Stomach (tissue), 9 donors: ENCODE measurements around the gene EHMT2. TPM values are rescaled to one million over a fixed set of nuclear protein-coding genes. Genes with fewer than 3 reads are reported as not detected.
A peak's percentile ranks its signal among the peaks of the same experiment; 100 is the strongest.
"Not testable (repeated sequence)": the region's sequence is repeated elsewhere in the genome, so short reads cannot be mapped to it uniquely, and the experiment has no call there.

Source experiments
- DNase-seq, 2 donors: peaks; one replicate each; pipeline versions ENCODE4 v3.0.0 to v3.0.0-alpha.2; 2013 to 2019
- H3K27ac ChIP-seq, 5 donors: fragments of 200-600 bp in 4 of 5; sonication (generic) in 4 of 5; one replicate each; pipeline ENCODE4 v1.5.1; 2013 to 2019; ENCODE audit warnings: mild to moderate bottlenecking in 1 of 5, moderate library complexity in 1 of 5
- H3K27me3 ChIP-seq, 3 donors: fragments of 200-600 bp; sonication (generic); one replicate each; pipeline ENCODE4 v1.5.1; 2017 to 2019; ENCODE audit warnings: mixed run types in 1 of 3
- H3K36me3 ChIP-seq, 4 donors: fragments of 200-600 bp; sonication (generic); 1 replicate in 3 of 4; 2 replicates in 1 of 4; pipeline ENCODE4 v1.5.1; 2016 to 2019
- H3K4me1 ChIP-seq, 4 donors: fragments of 200-600 bp; sonication (generic); one replicate each; pipeline ENCODE4 v1.5.1; 2016 to 2019
- H3K4me3 ChIP-seq, 4 donors: fragments of 200-600 bp; sonication (generic) in 3 of 4; one replicate each; pipeline ENCODE4 v1.5.1; 2016 to 2019; ENCODE audit warnings: mild to moderate bottlenecking in 1 of 4
- H3K9me3 ChIP-seq, 4 donors: fragments of 200-600 bp; sonication (generic); one replicate each; pipeline ENCODE4 v1.5.1; 2016 to 2019
- CTCF ChIP-seq, 7 experiments: fragments of 450-650 bp in 4 of 7; fragments of 200-600 bp in 3 of 7; sonication (generic) in 3 of 7; IDR thresholded peaks; one replicate each; pipeline ENCODE4 v1.5.1; 2016 to 2019; ENCODE audit warnings: antibody characterized with exemption in 7 of 7, control low read depth in 2 of 7, mild to moderate bottlenecking in 1 of 7
- EP300 ChIP-seq: sonication (generic); formaldehyde crosslinking; IDR thresholded peaks from one replicate; pipeline ENCODE4 v1.6.1; 2017; ENCODE audit warnings: antibody characterized with exemption
- POLR2A ChIP-seq, 4 donors: fragments of 450-650 bp; IDR thresholded peaks; one replicate each; pipeline ENCODE4 v1.6.1; 2016; ENCODE audit warnings: antibody characterized with exemption in 4 of 4, control low read depth in 2 of 4, mild to moderate bottlenecking in 1 of 4, moderate library complexity in 1 of 4
- POLR2AphosphoS5 ChIP-seq, 3 donors: sonication (generic); formaldehyde crosslinking; IDR thresholded peaks; one replicate each; pipeline ENCODE4 v1.6.1; 2016; ENCODE audit warnings: antibody characterized with exemption in 3 of 3
- WGBS, 5 donors: extraction: QIAGEN DNeasy Blood & Tissue Kit in 3 of 5; methylation state at CpG; one replicate each; pipeline versions ENCODE4 v1.1.5 to v1.1.7; 2013 to 2018; 5-methylcytosine and 5-hydroxymethylcytosine counted together
- intact Hi-C: fragments of 100-400 bp; cut with DNase I; formaldehyde crosslinking; loops from one replicate; pipeline ENCODE4 v1.15.1; 2023; ENCODE audit warnings: low total_unique reads
- polyA plus RNA-seq, 3 donors: library from polyadenylated mRNA; stranded (reverse); fragments of 200-250 nt; gene quantifications; one replicate each; pipeline ENCODE4 v1.2.3, GENCODE V29; 2013
- total RNA-seq, 5 donors: library from RNA; depleted of rRNA; stranded (reverse); fragments of >200 nt; gene quantifications; one replicate each; pipeline versions ENCODE4 v1.1.0 to v1.2.3, GENCODE V29; 2014 to 2016
- donor health status: healthy with polysubstance abuse.
- donor health status: Bipolar disorder and iron deficiency.
- donor health status: healthy.

Gene EHMT2
- total and polyA plus RNA-seq, 8 donors: 12.1 to 58.0 (median 33.5) TPM

GRCh38 chr6:31859923-31860322 lies 37.6 kb downstream of the EHMT2 start:
- H3K9me3 ChIP-seq: no peaks in the 10 kb centered on the region
- no peak overlapping the region for H3K4me3 ChIP-seq
- intact Hi-C loops: no loop called here
- no peak for TF ChIP-seq POLR2A (IDR thresholded peaks at IDR 0.05)
- TF ChIP-seq EP300: no peak
- no peak for TF ChIP-seq POLR2AphosphoS5 (IDR thresholded peaks at IDR 0.05)
- no peak for TF ChIP-seq CTCF (IDR thresholded peaks at IDR 0.05)
- no peak overlapping the region for H3K27ac ChIP-seq
- H3K4me1 ChIP-seq: peaks cover 10 to 37% (median 27%) of the 10 kb centered on the region in 4 donors
- WGBS, 5 donors: 86 to 93% (median 89%) methylated on average over 9 to 11 of the region's 11 CpGs
- peaks cover 28 to 63% (median 47%) of the 10 kb centered on the region in 4 donors for H3K36me3 ChIP-seq
- DNase-seq: no peak
- no peaks in the 10 kb centered on the region for H3K27me3 ChIP-seq

GRCh38 chr6:31858707-31859106 lies 38.8 kb downstream of the EHMT2 start:
- H3K4me3 ChIP-seq: no peak overlapping the region
- no peaks in the 10 kb centered on the region for H3K27me3 ChIP-seq
- no peak for DNase-seq
- intact Hi-C loops: no loop called here
- H3K36me3 ChIP-seq: peaks cover 28 to 56% (median 47%) of the 10 kb centered on the region in 4 donors
- TF ChIP-seq EP300 (no peak), CTCF (IDR thresholded peaks at IDR 0.05) (no peak), POLR2AphosphoS5 (IDR thresholded peaks at IDR 0.05) (no peak), POLR2A (IDR thresholded peaks at IDR 0.05) (no peak)
- peaks cover 6 to 25% (median 17%) of the 10 kb centered on the region in 4 donors for H3K4me1 ChIP-seq
- 85 to 96% (median 92%) methylated on average over 8 of the region's 8 CpGs for WGBS, 5 donors
- no peaks in the 10 kb centered on the region for H3K9me3 ChIP-seq
- H3K27ac ChIP-seq: no peak overlapping the region

GRCh38 chr6:31857774-31858173 lies 39.7 kb downstream of the EHMT2 start:
- intact Hi-C loops, DNase-seq, H3K9me3 ChIP-seq, H3K27me3 ChIP-seq, H3K27ac ChIP-seq, H3K4me3 ChIP-seq: not testable (repeated sequence)
- 84 to 96% (median 92%) methylated on average over 8 of the region's 8 CpGs for WGBS, 5 donors
- peaks cover 28 to 54% (median 47%) of the 10 kb centered on the region in 4 donors for H3K36me3 ChIP-seq
- H3K4me1 ChIP-seq: peaks cover 6 to 17% (median 11%) of the 10 kb centered on the region in 4 donors

GRCh38 chr6:31851980-31852718 lies 45.3 kb downstream of the EHMT2 start:
- H3K4me3 ChIP-seq, DNase-seq, H3K9me3 ChIP-seq, intact Hi-C loops, H3K27me3 ChIP-seq, H3K27ac ChIP-seq, H3K4me1 ChIP-seq: not testable (repeated sequence)
- H3K36me3 ChIP-seq: peaks cover 0 to 12% (median 7%) of the 10 kb centered on the region in 4 donors
- WGBS, 5 donors: 87 to 95% (median 92%) methylated on average over 17 to 35 of the region's 35 CpGs

GRCh38 chr6:31851485-31851832 lies 46.0 kb downstream of the EHMT2 start:
- WGBS, 5 donors: 24 to 58% (median 26%) methylated on average over 2 of the region's 2 CpGs
- Histone ChIP-seq H3K4me3 (no peak overlapping the region), H3K4me1 (no peaks in the 10 kb centered on the region), H3K36me3 (peaks cover 0 to 5% (median under 1%) of the 10 kb centered on the region in 4 donors), H3K27ac (peak overlapping the region in 1 of 5 donors; percentile 14), H3K9me3 (no peaks in the 10 kb centered on the region), H3K27me3 (no peaks in the 10 kb centered on the region)
- DNase-seq: no peak
- intact Hi-C loops: no loop called here
- TF ChIP-seq POLR2A (IDR thresholded peaks at IDR 0.05) (no peak), CTCF (IDR thresholded peaks at IDR 0.05) (no peak), POLR2AphosphoS5 (IDR thresholded peaks at IDR 0.05) (no peak), EP300 (no peak)
